HEK293 (cell line): Measurements from ENCODE around the gene FAM131B.

Source experiments
- CTCF ChIP-seq: fragments of 450-650 bp; formaldehyde crosslinking; IDR thresholded peaks from 2 replicates; pipeline ENCODE4 v1.5.1; 2016; ENCODE audit warnings: missing biosample characterization, missing genetic modification characterization
- EGR2 ChIP-seq: fragments of 450-650 bp; formaldehyde crosslinking; IDR thresholded peaks from 2 replicates; pipeline ENCODE4 v1.5.1; 2016; ENCODE audit warnings: low read depth, missing biosample characterization, missing genetic modification characterization
- GFI1B ChIP-seq: fragments of 450-650 bp; formaldehyde crosslinking; IDR thresholded peaks from 2 replicates; pipeline ENCODE4 v1.5.1; 2016; ENCODE audit warnings: missing biosample characterization, missing genetic modification characterization
- HIC1 ChIP-seq: fragments of 450-650 bp; formaldehyde crosslinking; IDR thresholded peaks from 2 replicates; pipeline ENCODE4 v1.5.1; 2016; ENCODE audit warnings: missing biosample characterization, missing genetic modification characterization
- KLF1 ChIP-seq: fragments of 450-650 bp; formaldehyde crosslinking; IDR thresholded peaks from 2 replicates; pipeline ENCODE4 v1.5.1; 2016; ENCODE audit warnings: missing biosample characterization, missing genetic modification characterization
- KLF16 ChIP-seq: fragments of 450-650 bp; formaldehyde crosslinking; IDR thresholded peaks from 2 replicates; pipeline ENCODE4 v1.5.1; 2017; ENCODE audit warnings: missing biosample characterization, missing genetic modification characterization
- KLF9 ChIP-seq: fragments of 450-650 bp; formaldehyde crosslinking; IDR thresholded peaks from 2 replicates; pipeline ENCODE4 v1.5.1; 2016; ENCODE audit warnings: missing biosample characterization, missing genetic modification characterization, low read depth
- MEIS1 ChIP-seq: sonication (generic); formaldehyde crosslinking; IDR thresholded peaks from 2 replicates; pipeline ENCODE4 v1.8.1; 2022; ENCODE audit warnings: missing genetic modification reagents, mild to moderate bottlenecking, borderline replicate concordance
- MZF1 ChIP-seq: fragments of 450-650 bp; formaldehyde crosslinking; IDR thresholded peaks from 2 replicates; pipeline ENCODE4 v1.5.1; 2017; ENCODE audit warnings: missing biosample characterization, missing genetic modification characterization, borderline replicate concordance
- OVOL3 ChIP-seq: fragments of 450-650 bp; formaldehyde crosslinking; IDR thresholded peaks from 2 replicates; pipeline ENCODE4 v1.5.1; 2016; ENCODE audit warnings: missing biosample characterization, missing genetic modification characterization
- REPIN1 ChIP-seq: fragments of 450-650 bp; formaldehyde crosslinking; IDR thresholded peaks from 2 replicates; pipeline ENCODE4 v1.5.1; 2017; ENCODE audit warnings: missing biosample characterization, missing genetic modification characterization, low read depth
- ZBTB6 ChIP-seq: fragments of 450-650 bp; formaldehyde crosslinking; IDR thresholded peaks from 2 replicates; pipeline ENCODE4 v1.5.1; 2017; ENCODE audit warnings: missing biosample characterization, missing genetic modification characterization
- ZFP3 ChIP-seq: fragments of 450-650 bp; formaldehyde crosslinking; IDR thresholded peaks from 2 replicates; pipeline ENCODE4 v1.5.1; 2016; ENCODE audit warnings: low read depth, missing biosample characterization, missing genetic modification characterization
- ZNF132 ChIP-seq: fragments of 450-650 bp; formaldehyde crosslinking; IDR thresholded peaks from 2 replicates; pipeline ENCODE4 v1.5.1; 2017; ENCODE audit warnings: missing biosample characterization, missing genetic modification characterization, borderline replicate concordance
- ZNF184 ChIP-seq: fragments of 450-650 bp; IDR thresholded peaks from 2 replicates; pipeline ENCODE4 v1.5.1; 2018; ENCODE audit warnings: missing biosample characterization, mild to moderate bottlenecking, missing genetic modification characterization
- ZNF266 ChIP-seq: fragments of 450-650 bp; formaldehyde crosslinking; IDR thresholded peaks from 2 replicates; pipeline ENCODE4 v1.5.1; 2016; ENCODE audit warnings: missing biosample characterization, missing genetic modification characterization, low read depth
- ZNF292 ChIP-seq: fragments of 450-650 bp; formaldehyde crosslinking; IDR thresholded peaks from 2 replicates; pipeline ENCODE4 v1.5.1; 2016; ENCODE audit warnings: low read depth, missing biosample characterization, missing genetic modification characterization, borderline replicate concordance
- ZNF362 ChIP-seq: fragments of 450-650 bp; formaldehyde crosslinking; IDR thresholded peaks from 2 replicates; pipeline ENCODE4 v1.5.1; 2016; ENCODE audit warnings: missing biosample characterization, missing genetic modification characterization
- ZNF37A ChIP-seq: fragments of 450-650 bp; IDR thresholded peaks from 2 replicates; pipeline ENCODE4 v1.5.1; 2018; ENCODE audit warnings: missing biosample characterization, missing genetic modification characterization
- ZNF391 ChIP-seq: fragments of 450-650 bp; formaldehyde crosslinking; IDR thresholded peaks from 2 replicates; pipeline ENCODE4 v1.5.1; 2016; ENCODE audit warnings: low read depth, missing biosample characterization, missing genetic modification characterization, borderline replicate concordance
- ZNF555 ChIP-seq: fragments of 450-650 bp; formaldehyde crosslinking; conservative IDR thresholded peaks from 2 replicates; pipeline ENCODE4 v1.5.1; 2017; ENCODE audit warnings: missing biosample characterization, mild to moderate bottlenecking, missing genetic modification characterization, inconsistent platforms
- ZNF623 ChIP-seq: fragments of 450-650 bp; formaldehyde crosslinking; IDR thresholded peaks from 2 replicates; pipeline ENCODE4 v1.5.1; 2016; ENCODE audit warnings: missing biosample characterization, missing genetic modification characterization
- ZNF654 ChIP-seq: fragments of 450-650 bp; formaldehyde crosslinking; IDR thresholded peaks from 2 replicates; pipeline ENCODE4 v1.5.1; 2016; ENCODE audit warnings: low read depth, missing biosample characterization, missing genetic modification characterization
- ZNF704 ChIP-seq: fragments of 450-650 bp; formaldehyde crosslinking; IDR thresholded peaks from 2 replicates; pipeline ENCODE4 v1.5.1; 2016; ENCODE audit warnings: missing biosample characterization, missing genetic modification characterization
- ZNF707 ChIP-seq: fragments of 450-650 bp; formaldehyde crosslinking; IDR thresholded peaks from 2 replicates; pipeline ENCODE4 v1.5.1; 2016; ENCODE audit warnings: missing biosample characterization, missing genetic modification characterization
- ZNF830 ChIP-seq: fragments of 450-650 bp; IDR thresholded peaks from 2 replicates; pipeline ENCODE4 v1.5.0; 2018; ENCODE audit warnings: missing biosample characterization, missing genetic modification characterization, low read depth, mild to moderate bottlenecking, moderate library complexity
- ZSCAN18 ChIP-seq: fragments of 450-650 bp; formaldehyde crosslinking; IDR thresholded peaks from 2 replicates; pipeline ENCODE4 v1.5.1; 2016; ENCODE audit warnings: missing biosample characterization, missing genetic modification characterization
- ZSCAN5A ChIP-seq: fragments of 450-650 bp; formaldehyde crosslinking; IDR thresholded peaks from 2 replicates; pipeline ENCODE4 v1.5.1; 2016; ENCODE audit warnings: missing biosample characterization, missing genetic modification characterization
- ZXDB ChIP-seq: fragments of 450-650 bp; formaldehyde crosslinking; IDR thresholded peaks from 2 replicates; pipeline ENCODE4 v1.5.1; 2016; ENCODE audit warnings: missing biosample characterization, missing genetic modification characterization

FAM131B gene

GRCh38 chr7:143362131-143363015 is at the start of gene FAM131B (continued):
- no peak for TF ChIP-seq GFI1B (tag by site-specific recombination)
- TF ChIP-seq ZNF132 (tag by site-specific recombination), result no peak
- TF ChIP-seq HIC1 (tag by site-specific recombination), result peak; percentile 35; the same call in 1 of the 2 replicates
- peak; percentile 48 for TF ChIP-seq KLF9 (tag by site-specific recombination)
- no peak for TF ChIP-seq ZNF184 (tag by site-specific recombination)
- peak; percentile 75; the same call in 1 of the 2 replicates for TF ChIP-seq ZNF391 (tag by site-specific recombination)
- TF ChIP-seq MEIS1 (CRISPR knock-in tag), result no peak
- peak; percentile 80; the same call in 1 of the 2 replicates for TF ChIP-seq KLF16
- no peak for TF ChIP-seq ZNF623 (tag by site-specific recombination)
- no peak; the same call in 1 of the 2 replicates for TF ChIP-seq REPIN1
- TF ChIP-seq EGR2 (tag by site-specific recombination), result peak; percentile 81
- no peak for TF ChIP-seq ZNF555 (tag by site-specific recombination)
- TF ChIP-seq ZNF266 (tag by site-specific recombination), result no peak
- no peak; the same call in none of the 2 replicates for TF ChIP-seq ZBTB6 (tag by site-specific recombination)
- TF ChIP-seq ZFP3 (tag by site-specific recombination), result no peak
- TF ChIP-seq ZSCAN18 (tag by site-specific recombination), result no peak
- no peak for TF ChIP-seq ZNF654 (tag by site-specific recombination)
- TF ChIP-seq CTCF (tag by site-specific recombination), result peak; percentile 47; the same call in 1 of the 2 replicates
- TF ChIP-seq ZNF362 (tag by site-specific recombination), result no peak
- no peak for TF ChIP-seq OVOL3 (tag by site-specific recombination)
- TF ChIP-seq ZSCAN5A (tag by site-specific recombination), result 0 out of 2 replicates have a peak, but pooled peaks have one; percentile 44
- TF ChIP-seq ZNF830, result no peak
- TF ChIP-seq ZXDB (tag by site-specific recombination), result no peak
- no peak for TF ChIP-seq ZNF704
- peak; percentile 61 for TF ChIP-seq KLF1 (tag by site-specific recombination)
- no peak for TF ChIP-seq ZNF292 (tag by site-specific recombination)
- no peak for TF ChIP-seq ZNF37A (tag by site-specific recombination)
- no peak for TF ChIP-seq MZF1 (tag by site-specific recombination)
- TF ChIP-seq ZNF707 (tag by site-specific recombination), result no peak
